ENCODE results near the gene RUFY3.

Gene RUFY3

GRCh38 chr4:70841211-70841610 is 119.4 kb downstream of the RUFY3 start:
- peaks cover 20 to 34% (median 29%) of the 10 kb centered on the region in 11 experiments; a peak in 21 of 22 replicates for H4K20me1 ChIP-seq
- no peak overlapping the region for H3K4me2 ChIP-seq
- H3K27ac ChIP-seq, result no peak overlapping the region; a peak in 1 of 22 replicates
- peaks cover 18 to 45% (median 31%) of the 10 kb centered on the region in 10 experiments; a peak in 19 of 20 replicates for H3K4me1 ChIP-seq
- no peaks in the 10 kb centered on the region for H3K9me3 ChIP-seq (replicated peaks in 1 of 11)
- H3K27me3 ChIP-seq, result no peaks in the 10 kb centered on the region
- peaks cover under 1 to 13% (median 11%) of the 10 kb centered on the region in 11 experiments; a peak in 14 of 22 replicates for H3K36me3 ChIP-seq
- no peak overlapping the region for H3K4me3 ChIP-seq
- TF ChIP-seq Cebpa-rat (IDR thresholded peaks at IDR 0.05), result no peak
- no peak overlapping the region for H3K9ac ChIP-seq

GRCh38 chr4:70841951-70842350 is 120.2 kb downstream of the RUFY3 start:
- TF ChIP-seq Cebpa-rat (IDR thresholded peaks at IDR 0.05), result no peak
- H4K20me1 ChIP-seq, result peaks cover 13 to 26% (median 22%) of the 10 kb centered on the region in 11 experiments; a peak in 21 of 22 replicates
- no peak overlapping the region for H3K4me3 ChIP-seq
- H3K4me1 ChIP-seq, result peaks cover 15 to 41% (median 26%) of the 10 kb centered on the region in 10 experiments; a peak in 19 of 20 replicates
- no peak overlapping the region for H3K9ac ChIP-seq
- H3K36me3 ChIP-seq, result peaks cover 0 to 5% (median 4%) of the 10 kb centered on the region in 11 experiments; a peak in 8 of 22 replicates
- no peaks in the 10 kb centered on the region for H3K9me3 ChIP-seq (replicated peaks in 1 of 11)
- H3K27ac ChIP-seq, result no peak overlapping the region
- H3K4me2 ChIP-seq, result peak overlapping the region in 2 of 11 experiments; percentile 24 to 31; a peak in 3 of 22 replicates
- no peaks in the 10 kb centered on the region for H3K27me3 ChIP-seq

- no peak for TF ChIP-seq Cebpa-rat (IDR thresholded peaks at IDR 0.05)
- Histone ChIP-seq H3K27me3 (no peaks in the 10 kb centered on the region), H3K9ac (no peak overlapping the region), H3K4me2 (peak overlapping the region in 5 of 11 experiments; percentile 1 to 38 (median 30); a peak in 6 of 22 replicates), H3K9me3 (replicated peaks in 1 of 11) (no peaks in the 10 kb centered on the region), H3K4me1 (peaks cover 7 to 31% (median 16%) of the 10 kb centered on the region in 10 experiments; a peak in 18 of 20 replicates), H3K4me3 (no peak overlapping the region), H4K20me1 (peaks cover 4 to 17% (median 12%) of the 10 kb centered on the region in 11 experiments; a peak in 19 of 22 replicates), H3K27ac (no peak overlapping the region), H3K36me3 (no peaks in the 10 kb centered on the region)
Observed at GRCh38 chr4:70842761-70843435, 121.1 kb downstream of the RUFY3 start.

- H4K20me1 ChIP-seq, result peaks cover 0 to 4% (median 0%) of the 10 kb centered on the region in 11 experiments; a peak in 4 of 22 replicates
- H3K27ac ChIP-seq, result no peak overlapping the region
- peaks cover 8 to 28% (median 17%) of the 10 kb centered on the region in 10 experiments; a peak in 19 of 20 replicates for H3K4me1 ChIP-seq
- H3K36me3 ChIP-seq, result no peaks in the 10 kb centered on the region
- no peaks in the 10 kb centered on the region for H3K9me3 ChIP-seq (replicated peaks in 1 of 11)
- TF ChIP-seq Cebpa-rat (IDR thresholded peaks at IDR 0.05), result no peak
- no peaks in the 10 kb centered on the region for H3K27me3 ChIP-seq
- H3K9ac ChIP-seq, result no peak overlapping the region
- peak overlapping the region in 8 of 11 experiments; percentile 11 to 50 (median 35); a peak in 12 of 22 replicates for H3K4me2 ChIP-seq
- H3K4me3 ChIP-seq, result no peak overlapping the region
Observed at GRCh38 chr4:70844180-70844579, 122.4 kb downstream of the RUFY3 start.

GRCh38 chr4:70849291-70849690 is 127.5 kb downstream of the RUFY3 start:
- Histone ChIP-seq H3K9me3 (replicated peaks in 1 of 11) (peaks cover 0 to 2% (median 0%) of the 10 kb centered on the region in 11 experiments; a peak in 2 of 22 replicates), H3K4me3 (no peak overlapping the region), H3K27ac (no peak overlapping the region), H4K20me1 (no peaks in the 10 kb centered on the region), H3K9ac (no peak overlapping the region), H3K4me2 (peak overlapping the region in 5 of 11 experiments; percentile 19 to 57 (median 35); a peak in 8 of 22 replicates), H3K36me3 (no peaks in the 10 kb centered on the region), H3K4me1 (peaks cover 3 to 22% (median 10%) of the 10 kb centered on the region in 10 experiments; a peak in 18 of 20 replicates), H3K27me3 (no peaks in the 10 kb centered on the region)
- TF ChIP-seq Cebpa-rat (IDR thresholded peaks at IDR 0.05), result no peak

- H4K20me1 ChIP-seq, result no peaks in the 10 kb centered on the region
- no peaks in the 10 kb centered on the region for H3K27me3 ChIP-seq
- H3K4me1 ChIP-seq, result no peaks in the 10 kb centered on the region
- no peaks in the 10 kb centered on the region for H3K36me3 ChIP-seq
- no peak overlapping the region for H3K9ac ChIP-seq
- peaks cover 0 to 7% (median 0%) of the 10 kb centered on the region in 11 experiments; a peak in 2 of 22 replicates for H3K9me3 ChIP-seq (replicated peaks in 1 of 11)
- H3K4me3 ChIP-seq, result no peak overlapping the region
- TF ChIP-seq Cebpa-rat (IDR thresholded peaks at IDR 0.05), result no peak
- H3K4me2 ChIP-seq, result no peak overlapping the region
- H3K27ac ChIP-seq, result no peak overlapping the region
Observed at GRCh38 chr4:70855464-70855863, 133.7 kb downstream of the RUFY3 start.

Data from BLaER1 treated with 17β-estradiol and CSF1 and Interleukin-3, amounts not matched to agents 10 nM and 100 nM (cell line).